C4-2B (cell line): Measurements from ENCODE around the gene BICRA.

Source experiments
- ZFX ChIP-seq: fragments of 450-650 bp; IDR thresholded peaks from 2 replicates; pipeline ENCODE4 v1.6.1; 2017
- TF ChIP-seq, protein P1 (sequence below): fragments of 450-650 bp; conservative IDR thresholded peaks from 2 replicates; pipeline ENCODE4 v1.5.1; 2017; ENCODE audit warnings: mild to moderate bottlenecking

- TF ChIP-seq, protein P1, sequence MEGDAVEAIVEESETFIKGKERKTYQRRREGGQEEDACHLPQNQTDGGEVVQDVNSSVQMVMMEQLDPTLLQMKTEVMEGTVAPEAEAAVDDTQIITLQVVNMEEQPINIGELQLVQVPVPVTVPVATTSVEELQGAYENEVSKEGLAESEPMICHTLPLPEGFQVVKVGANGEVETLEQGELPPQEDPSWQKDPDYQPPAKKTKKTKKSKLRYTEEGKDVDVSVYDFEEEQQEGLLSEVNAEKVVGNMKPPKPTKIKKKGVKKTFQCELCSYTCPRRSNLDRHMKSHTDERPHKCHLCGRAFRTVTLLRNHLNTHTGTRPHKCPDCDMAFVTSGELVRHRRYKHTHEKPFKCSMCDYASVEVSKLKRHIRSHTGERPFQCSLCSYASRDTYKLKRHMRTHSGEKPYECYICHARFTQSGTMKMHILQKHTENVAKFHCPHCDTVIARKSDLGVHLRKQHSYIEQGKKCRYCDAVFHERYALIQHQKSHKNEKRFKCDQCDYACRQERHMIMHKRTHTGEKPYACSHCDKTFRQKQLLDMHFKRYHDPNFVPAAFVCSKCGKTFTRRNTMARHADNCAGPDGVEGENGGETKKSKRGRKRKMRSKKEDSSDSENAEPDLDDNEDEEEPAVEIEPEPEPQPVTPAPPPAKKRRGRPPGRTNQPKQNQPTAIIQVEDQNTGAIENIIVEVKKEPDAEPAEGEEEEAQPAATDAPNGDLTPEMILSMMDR = no peak
- TF ChIP-seq ZFX = no peak
Measured at GRCh38 chr19:47633996-47634395, 25.1 kb downstream of the BICRA start.
